Neural cell (in vitro differentiated cells): ENCODE measurements around the gene SPIB. TPM values are rescaled to one million over a fixed set of nuclear protein-coding genes. Genes with fewer than 3 reads are reported as not detected.

Experiments used
- H2AFZ ChIP-seq: fragments of 200-600, 300-800 bp; sonication (generic), shearing (Covaris generic); 2 replicates; pipeline ENCODE4 v1.6.0; 2014; ENCODE audit warnings: low read depth, mild to moderate bottlenecking, antibody characterized with exemption, low read length, moderate library complexity
- H3F3A ChIP-seq: fragments of 200-600 bp; shearing (Covaris generic); 2 replicates; pipeline ENCODE4 v1.6.1; 2016; ENCODE audit warnings: mild to moderate bottlenecking, moderate library complexity, mixed read lengths, antibody characterized with exemption, low read length; ENCODE audit not compliant: insufficient read depth, poor library complexity, severe bottlenecking
- H3K27ac ChIP-seq: fragments of 200-600, 300-800 bp; sonication (generic), shearing (Covaris generic); 2 replicates; pipeline ENCODE4 v1.5.1; 2014; ENCODE audit warnings: mild to moderate bottlenecking, low read length, moderate library complexity
- H3K27me3 ChIP-seq: fragments of 300-800, 200-600 bp; sonication (generic), shearing (Covaris generic); 2 replicates; pipeline ENCODE4 v1.6.0; 2014; ENCODE audit warnings: mild to moderate bottlenecking, low read depth, low read length, moderate library complexity; ENCODE audit not compliant: insufficient read depth
- H3K36me3 ChIP-seq: fragments of 300-800, 200-600 bp; sonication (generic), shearing (Covaris generic); 2 replicates; pipeline ENCODE4 v1.5.1; 2014; ENCODE audit warnings: mild to moderate bottlenecking, antibody characterized with exemption, low read length, moderate library complexity; ENCODE audit not compliant: insufficient read depth
- H3K4me2 ChIP-seq: fragments of 300-800, 200-600 bp; sonication (generic), shearing (Covaris generic); 2 replicates; pipeline ENCODE4 v1.6.0; 2014; ENCODE audit warnings: mild to moderate bottlenecking, low read length
- H3K4me3 ChIP-seq: fragments of 300-800, 200-600 bp; sonication (generic), shearing (Covaris generic); 2 replicates; pipeline ENCODE4 v1.5.1; 2014; ENCODE audit warnings: mild to moderate bottlenecking, low read length, moderate library complexity
- H3K79me2 ChIP-seq: fragments of 200-600 bp; shearing (Covaris generic); replicated peaks from 2 replicates; pipeline ENCODE4 v1.6.0; 2014; ENCODE audit warnings: mild to moderate bottlenecking, low read length, moderate library complexity; ENCODE audit not compliant: insufficient read depth
- H3K9ac ChIP-seq: fragments of 300-800, 200-600 bp; sonication (generic), shearing (Covaris generic); 2 replicates; pipeline ENCODE4 v1.6.1; 2016; ENCODE audit warnings: mild to moderate bottlenecking, low read length, mixed read lengths
- H3K9me2 ChIP-seq: fragments of 200-600 bp; shearing (Covaris generic); 2 replicates; pipeline ENCODE4 v1.6.1; 2016; ENCODE audit warnings: mild to moderate bottlenecking, low read length, mixed read lengths; ENCODE audit not compliant: insufficient read depth
- H3K9me3 ChIP-seq: fragments of 200-600, 300-800 bp; sonication (generic), shearing (Covaris generic); 2 replicates; pipeline ENCODE4 v1.6.1; 2016; ENCODE audit warnings: mild to moderate bottlenecking, mixed run types, low read length, moderate library complexity, mixed read lengths
- H4K20me1 ChIP-seq: fragments of 200-600 bp; shearing (Covaris generic); 2 replicates; pipeline ENCODE4 v1.6.1; 2016; ENCODE audit warnings: mild to moderate bottlenecking, mixed run types; ENCODE audit not compliant: insufficient read depth
- CTCF ChIP-seq: fragments of 450-650 bp; IDR thresholded peaks from 2 replicates; pipeline ENCODE4 v1.5.1; 2014; ENCODE audit warnings: antibody characterized with exemption, mild to moderate bottlenecking, moderate library complexity; ENCODE audit not compliant: poor library complexity, severe bottlenecking
- EP300 ChIP-seq: fragments of 450-650 bp; conservative IDR thresholded peaks from 2 replicates; pipeline ENCODE4 v1.6.1; 2014; ENCODE audit warnings: antibody characterized with exemption, mild to moderate bottlenecking, moderate library complexity; ENCODE audit not compliant: poor library complexity, severe bottlenecking
- EZH2 ChIP-seq: fragments of 200-600, 300-800 bp; shearing (Covaris generic), sonication (generic); IDR thresholded peaks from 2 replicates; pipeline ENCODE4 v1.6.1; 2014; ENCODE audit warnings: antibody characterized with exemption, low read length, borderline replicate concordance, mild to moderate bottlenecking; ENCODE audit not compliant: insufficient read depth, poor library complexity, severe bottlenecking
- MXI1 ChIP-seq: fragments of 450-650 bp; conservative IDR thresholded peaks from 2 replicates; pipeline ENCODE4 v1.6.1; 2014; ENCODE audit warnings: antibody characterized with exemption, mild to moderate bottlenecking; ENCODE audit not compliant: poor library complexity, severe bottlenecking
- POLR2AphosphoS5 ChIP-seq: IDR thresholded peaks from 2 replicates; pipeline ENCODE4 v1.6.1; 2012
- RAD21 ChIP-seq: fragments of 450-650 bp; conservative IDR thresholded peaks from 2 replicates; pipeline ENCODE4 v1.6.1; 2014; ENCODE audit warnings: antibody characterized with exemption, mild to moderate bottlenecking, moderate library complexity
- REST ChIP-seq: IDR thresholded peaks from 2 replicates; pipeline ENCODE4 v1.6.1; 2012; ENCODE audit warnings: borderline replicate concordance
- SMC3 ChIP-seq: fragments of 450-650 bp; conservative IDR thresholded peaks from 2 replicates; pipeline ENCODE4 v1.6.1; 2014; ENCODE audit warnings: antibody characterized with exemption, mild to moderate bottlenecking, moderate library complexity; ENCODE audit not compliant: poor library complexity
- TAF1 ChIP-seq: IDR thresholded peaks from 2 replicates; pipeline ENCODE4 v1.6.1; 2012; ENCODE audit warnings: low read depth
- polyA plus RNA-seq: library from polyadenylated mRNA; depleted of rRNA; stranded (reverse); fragments of >200 nt; gene quantifications from 2 replicates; pipeline ENCODE4 v1.2.3, GENCODE V29; 2014

SPIB gene
- polyA plus RNA-seq, 1 donor from 2014 or later: not detected

DNA sequence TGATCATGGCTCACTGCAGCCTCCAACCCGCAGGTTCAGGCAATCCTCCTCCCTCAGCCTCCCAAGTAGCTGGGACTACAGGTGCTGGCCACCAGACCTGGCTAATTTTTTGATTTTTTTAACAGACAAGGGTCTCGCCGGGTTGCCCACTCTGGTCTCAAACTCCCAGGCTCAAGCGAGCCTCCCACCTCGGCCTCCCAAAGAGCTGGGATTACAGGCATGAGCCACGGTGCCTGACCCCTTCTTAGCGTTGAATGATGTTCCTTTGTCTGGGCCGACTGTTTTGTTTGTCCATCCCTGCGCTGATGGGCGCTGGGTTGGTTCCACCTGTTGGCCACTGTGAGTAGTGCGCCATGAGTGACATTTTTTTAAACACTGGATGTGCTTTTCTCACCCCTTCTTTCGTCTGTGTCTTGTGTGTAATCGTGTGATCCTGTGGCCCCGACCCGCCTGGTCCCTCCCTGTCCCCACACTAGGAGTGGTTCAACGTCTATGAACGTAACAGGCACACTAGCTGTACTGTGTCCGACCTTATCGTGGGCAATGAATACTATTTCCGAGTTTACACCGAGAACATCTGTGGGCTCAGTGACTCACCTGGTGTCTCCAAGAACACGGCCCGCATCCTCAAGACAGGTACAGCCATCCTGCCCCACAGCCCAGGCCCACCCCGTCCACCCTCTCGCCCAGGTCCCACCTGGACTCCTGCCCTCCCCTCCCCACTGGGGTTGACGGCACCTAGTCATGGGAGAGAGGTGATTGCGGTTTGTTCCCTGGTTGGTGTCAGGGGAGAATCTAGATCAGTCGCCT is 42.5 kb downstream of the SPIB start:
- Histone ChIP-seq H3K79me2 (no peaks in the 10 kb centered on the region), H3F3A (no peaks in the 10 kb centered on the region), H3K9me2 (no peaks in the 10 kb centered on the region), H3K36me3 (no peaks in the 10 kb centered on the region), H2AFZ (no peak overlapping the region), H3K27ac (no peak overlapping the region), H4K20me1 (no peaks in the 10 kb centered on the region), H3K9me3 (no peaks in the 10 kb centered on the region), H3K4me2 (no peak overlapping the region), H3K4me3 (no peak overlapping the region), H3K9ac (no peak overlapping the region), H3K27me3 (no peaks in the 10 kb centered on the region)
- peak; percentile 57 for TF ChIP-seq SMC3
- TF ChIP-seq CTCF: peak; percentile 66
- no peak for TF ChIP-seq EP300
- TF ChIP-seq TAF1: no peak
- TF ChIP-seq RAD21: peak; percentile 51
- TF ChIP-seq MXI1: no peak

- Histone ChIP-seq H3K27ac (no peak overlapping the region), H3K4me3 (no peak overlapping the region), H3K9me3 (no peaks in the 10 kb centered on the region), H3K27me3 (no peaks in the 10 kb centered on the region), H3K36me3 (no peaks in the 10 kb centered on the region), H3K4me2 (no peak overlapping the region), H3K79me2 (no peaks in the 10 kb centered on the region), H3F3A (no peaks in the 10 kb centered on the region), H3K9ac (no peak overlapping the region), H4K20me1 (no peaks in the 10 kb centered on the region), H3K9me2 (no peaks in the 10 kb centered on the region), H2AFZ (no peak overlapping the region)
- TF ChIP-seq MXI1: no peak
- TF ChIP-seq EP300: no peak
- no peak for TF ChIP-seq SMC3
These were observed 44.2 kb downstream of the SPIB start for GRCh38 chr19:50462970-50463369.

- Histone ChIP-seq H4K20me1 (no peaks in the 10 kb centered on the region), H3K79me2 (no peaks in the 10 kb centered on the region), H3K9me3 (no peaks in the 10 kb centered on the region), H3F3A (no peaks in the 10 kb centered on the region), H3K9me2 (no peaks in the 10 kb centered on the region), H3K27me3 (no peaks in the 10 kb centered on the region), H3K36me3 (no peaks in the 10 kb centered on the region), H3K9ac (no peak overlapping the region), H2AFZ (no peak overlapping the region), H3K4me2 (no peak overlapping the region), H3K4me3 (no peak overlapping the region), H3K27ac (no peak overlapping the region)
- TF ChIP-seq CTCF (no peak), POLR2AphosphoS5 (no peak), SMC3 (no peak), EZH2 (no peak), EP300 (no peak), REST (no peak), TAF1 (no peak), MXI1 (no peak), RAD21 (no peak)
These were observed 45.6 kb downstream of the SPIB start for GRCh38 chr19:50464348-50464747.
